Measurements from ENCODE around the gene ETS1.

ETS1 gene

DNA sequence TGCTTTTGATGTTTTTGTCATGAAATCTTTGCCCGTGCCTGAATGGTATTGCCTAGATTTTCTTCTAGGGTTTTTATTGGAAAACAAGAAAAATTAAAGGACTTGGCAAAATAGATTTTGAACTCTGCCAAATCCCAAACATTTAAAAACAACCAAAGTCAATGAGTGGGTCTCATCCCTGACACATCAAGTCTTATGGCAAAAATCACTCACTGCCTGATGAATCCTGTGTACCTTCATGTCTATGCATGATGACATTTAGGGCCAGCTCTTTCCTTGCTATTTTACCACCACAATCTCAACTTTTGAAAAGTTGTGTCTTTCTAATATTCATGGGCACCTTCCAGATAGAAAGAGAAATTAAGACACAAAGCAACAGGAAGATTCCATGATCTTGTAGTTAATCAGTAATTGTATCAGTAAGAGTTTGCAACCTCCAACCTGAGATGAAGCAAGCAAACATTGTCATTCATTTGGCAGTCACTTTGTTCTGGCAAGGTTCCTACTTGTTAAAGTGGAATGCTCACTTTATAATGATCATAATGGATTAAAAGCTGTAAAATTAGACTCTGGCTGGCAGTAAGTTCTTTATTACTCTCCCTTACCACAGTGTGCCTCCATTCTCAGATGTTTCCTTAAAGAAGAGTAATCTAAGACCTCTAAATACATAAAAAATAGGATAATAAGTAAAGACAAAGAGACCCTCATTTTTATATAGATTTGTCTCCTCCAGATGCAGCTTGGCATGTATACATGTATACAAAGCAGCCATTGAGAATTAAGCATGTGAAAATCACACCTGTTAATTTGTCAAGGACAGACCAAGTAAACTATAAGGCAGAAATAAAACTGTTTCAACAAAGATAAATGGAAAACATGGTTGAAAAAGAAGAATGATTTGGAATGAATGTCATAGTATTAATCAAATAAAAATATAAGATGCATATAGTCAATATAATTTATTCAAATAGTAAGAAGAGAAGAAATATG lies 51.6 kb downstream of the ETS1 start:
- DNase-seq, result no peak

DNA sequence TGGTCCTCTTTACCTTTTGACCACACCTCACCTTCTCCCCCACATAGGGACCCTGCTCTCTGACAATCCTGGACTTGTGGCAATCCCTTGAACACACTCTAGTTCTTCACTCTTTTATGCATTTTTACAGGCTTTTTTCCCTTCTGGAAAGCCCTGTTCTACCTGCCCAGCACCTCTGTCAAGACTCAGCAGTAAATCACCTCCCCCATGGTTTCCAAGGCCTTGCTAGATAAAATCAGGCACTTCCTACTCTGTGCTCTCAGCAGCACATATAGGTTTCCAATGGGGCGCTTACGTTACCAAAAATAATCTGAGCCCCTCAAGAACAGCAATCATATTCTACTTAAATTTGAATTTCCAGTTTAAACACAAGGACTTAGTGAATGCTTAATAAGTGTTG lies 53.9 kb downstream of the ETS1 start:
- DNase-seq, result no peak

DNA sequence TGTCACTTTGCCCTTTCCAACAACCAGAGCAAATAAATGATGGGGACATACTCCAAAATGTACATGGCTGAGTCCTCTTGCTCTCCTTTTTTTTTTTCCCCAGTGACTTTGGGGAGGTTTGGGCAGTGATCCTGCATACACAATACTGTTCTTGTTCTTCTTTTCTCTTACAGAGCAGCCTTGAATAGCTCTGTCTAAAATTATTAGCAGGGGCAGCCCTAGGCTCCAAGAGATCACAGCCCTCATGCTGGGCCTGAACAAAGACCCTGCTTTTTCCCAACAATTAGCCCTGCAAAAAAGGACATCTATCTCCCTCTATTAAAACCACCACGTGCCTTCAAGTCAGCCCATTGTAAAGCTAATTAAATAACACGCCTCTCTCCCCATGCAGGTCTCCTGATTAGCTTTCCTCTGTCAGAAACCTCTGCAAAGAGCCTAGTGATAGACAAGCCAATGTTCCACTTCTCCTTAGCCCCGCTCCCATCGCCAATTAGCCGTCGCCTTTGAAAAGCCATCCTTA lies 54.7 kb downstream of the ETS1 start:
- no peak for DNase-seq

DNA sequence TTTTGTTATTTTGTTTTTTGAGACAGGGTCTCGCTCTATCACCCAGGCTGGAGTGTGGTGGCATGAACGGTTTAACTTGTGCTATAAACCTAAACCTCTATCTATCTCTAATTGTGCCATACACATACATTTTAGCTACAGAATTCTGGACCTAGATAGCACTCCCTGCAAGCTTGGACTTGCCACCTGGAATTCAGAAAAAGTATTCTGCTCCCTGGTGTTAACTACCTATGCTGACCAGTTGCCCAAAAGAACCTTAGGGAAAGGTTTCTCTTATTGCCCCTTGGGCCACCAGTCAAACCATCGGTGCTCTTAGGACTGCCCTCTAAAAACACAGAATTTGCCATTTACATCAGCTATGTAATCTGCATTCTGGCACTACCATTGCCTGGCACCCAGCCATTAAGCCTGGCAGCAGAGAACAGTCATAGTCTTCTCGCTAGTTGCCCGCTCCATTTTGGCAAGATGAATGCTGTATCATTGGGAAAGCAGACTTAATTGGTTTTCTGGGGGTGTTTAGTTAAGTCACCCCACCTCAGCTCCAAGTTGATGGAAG lies 55.3 kb downstream of the ETS1 start:
- no peak for DNase-seq

DNA sequence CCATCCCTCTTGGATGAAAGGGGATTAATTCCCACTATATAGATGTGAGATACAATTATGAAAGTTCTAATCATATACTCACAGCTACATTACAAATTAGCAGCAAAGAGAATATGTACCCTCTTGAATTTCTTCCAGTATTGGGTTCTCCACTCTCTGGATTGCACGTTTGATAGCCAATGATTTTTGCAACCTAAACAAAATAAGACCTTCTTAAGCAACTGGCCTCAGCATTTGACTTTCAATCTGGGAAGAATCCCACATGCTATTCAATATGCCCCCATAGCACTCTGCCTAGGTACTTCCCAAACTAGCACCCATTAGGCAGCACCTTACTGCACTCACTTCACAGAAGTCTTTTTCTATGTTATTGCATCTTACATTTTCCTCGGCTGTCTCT lies 55.8 kb downstream of the ETS1 start:
- DNase-seq, result no peak

DNA sequence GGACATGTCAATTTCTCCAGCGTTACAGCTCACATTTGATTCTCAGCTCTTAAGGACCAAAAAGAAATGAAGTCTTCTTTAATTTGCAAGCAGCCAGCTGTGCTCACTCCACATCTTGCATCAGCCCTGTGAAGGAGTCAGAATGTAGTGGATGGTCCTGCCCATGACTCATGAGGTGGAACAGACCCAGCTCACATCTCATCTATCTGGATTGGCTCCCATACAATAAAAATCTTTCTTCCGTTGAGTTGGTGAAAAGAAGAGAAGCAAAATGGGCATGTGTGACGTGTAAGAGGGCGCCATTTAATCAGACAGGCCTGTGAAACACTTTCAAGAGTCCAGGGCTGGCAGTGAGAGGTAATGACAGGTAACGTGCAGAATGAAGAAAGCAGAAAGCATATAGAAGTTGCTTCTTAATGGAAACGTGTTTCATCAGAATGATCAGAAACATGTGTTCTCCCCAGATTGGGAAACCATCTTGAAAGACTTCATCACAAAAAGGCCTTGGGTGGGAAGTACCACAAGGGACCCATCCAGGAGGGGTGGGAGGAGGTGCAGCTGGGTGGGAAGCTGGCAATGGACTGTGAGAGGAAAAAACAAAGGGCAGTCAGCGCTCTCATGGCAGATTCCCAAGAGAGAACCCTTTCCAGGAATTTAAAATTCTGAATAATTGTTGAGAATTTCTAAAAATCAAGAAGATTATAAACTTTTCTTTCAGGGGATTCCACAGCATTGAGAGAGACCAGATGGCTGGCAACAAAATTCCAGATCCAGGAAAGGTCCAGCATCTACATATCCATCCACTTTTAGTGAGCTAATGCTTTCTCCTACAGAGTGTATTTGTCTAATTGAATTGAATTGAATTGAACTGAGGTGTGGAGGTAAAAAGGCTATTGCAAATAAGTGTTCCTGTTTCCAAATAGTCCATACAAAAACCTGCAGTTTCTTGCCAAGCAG lies 57.0 kb downstream of the ETS1 start:
- no peak for DNase-seq

DNA sequence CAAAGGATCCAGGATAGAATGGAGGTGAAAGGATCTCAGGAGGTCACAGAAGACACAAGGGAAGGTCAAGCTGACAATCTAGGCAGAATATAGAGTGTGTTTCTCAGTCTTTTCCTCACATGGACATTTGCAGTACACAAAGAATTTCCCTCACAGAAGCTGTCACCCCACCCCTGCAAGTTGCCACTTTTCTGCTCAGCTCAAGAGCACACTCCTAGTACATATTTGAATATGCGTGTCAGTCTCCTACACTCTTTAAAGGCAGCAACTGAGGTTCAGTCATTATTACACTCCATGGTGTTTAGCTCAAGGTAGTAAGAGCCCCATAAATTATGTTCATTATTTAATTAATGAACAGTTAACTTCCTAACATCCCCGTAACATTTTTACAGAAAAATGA lies 59.1 kb downstream of the ETS1 start:
- DNase-seq, result no peak

DNA sequence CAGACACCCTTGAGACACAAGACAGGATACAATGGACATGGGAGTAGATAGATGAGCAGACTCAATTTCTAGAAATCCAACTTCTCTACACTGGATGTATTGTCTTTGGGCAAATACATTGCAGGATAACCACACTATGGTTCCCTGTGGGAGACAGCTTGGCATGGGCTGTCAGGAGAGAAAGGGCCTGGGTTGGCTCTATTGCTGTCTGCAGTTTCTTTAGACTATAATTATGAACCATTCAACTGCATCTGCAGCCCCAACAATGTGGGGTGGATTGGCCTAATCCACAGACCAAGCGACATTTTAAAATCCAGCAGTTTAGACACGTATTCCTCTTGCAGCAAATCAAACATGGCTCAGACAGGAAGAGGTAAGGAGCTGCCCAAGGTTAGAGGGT lies 60.3 kb downstream of the ETS1 start:
- DNase-seq, result no peak

DNA sequence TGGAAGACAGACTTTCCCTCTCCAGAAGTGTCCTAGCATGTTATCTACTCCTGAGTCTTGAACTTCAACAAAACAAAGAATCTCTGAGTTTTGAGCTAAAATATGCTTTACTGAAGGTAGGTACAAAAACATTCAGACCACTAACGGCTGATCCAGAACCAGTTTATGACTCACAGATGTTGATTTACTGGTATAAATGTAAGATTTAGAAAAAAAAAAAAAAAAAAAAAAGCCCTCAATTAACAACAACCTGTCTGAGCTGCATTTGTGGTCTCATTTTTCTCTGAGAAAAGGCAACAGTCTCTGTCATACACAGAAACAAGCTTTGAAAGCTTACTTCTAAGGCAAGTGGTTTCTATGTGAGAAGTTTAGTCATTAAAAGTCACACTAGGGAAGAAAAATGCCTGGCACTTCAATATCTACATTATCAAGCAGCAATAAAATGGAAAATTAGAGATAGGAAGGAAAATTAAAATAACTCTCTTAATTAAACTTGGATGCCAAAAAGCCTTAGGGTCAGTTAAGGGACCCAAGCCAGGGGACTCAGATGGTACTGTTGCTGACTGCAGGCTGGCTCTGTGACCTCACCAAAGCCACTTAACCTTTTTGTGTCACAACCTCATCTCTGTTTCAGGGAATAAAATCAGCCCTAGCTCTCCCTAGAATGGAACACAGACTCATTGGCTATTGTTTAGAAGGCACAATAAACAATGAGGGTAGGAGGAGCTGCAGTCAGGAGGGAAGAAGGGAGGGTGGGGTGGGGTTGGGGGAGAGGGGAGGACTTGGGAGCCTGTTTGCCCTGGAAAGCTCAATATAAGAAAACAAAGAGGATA lies 61.7 kb downstream of the ETS1 start:
- peak; percentile 50 to 86 for DNase-seq

DNA sequence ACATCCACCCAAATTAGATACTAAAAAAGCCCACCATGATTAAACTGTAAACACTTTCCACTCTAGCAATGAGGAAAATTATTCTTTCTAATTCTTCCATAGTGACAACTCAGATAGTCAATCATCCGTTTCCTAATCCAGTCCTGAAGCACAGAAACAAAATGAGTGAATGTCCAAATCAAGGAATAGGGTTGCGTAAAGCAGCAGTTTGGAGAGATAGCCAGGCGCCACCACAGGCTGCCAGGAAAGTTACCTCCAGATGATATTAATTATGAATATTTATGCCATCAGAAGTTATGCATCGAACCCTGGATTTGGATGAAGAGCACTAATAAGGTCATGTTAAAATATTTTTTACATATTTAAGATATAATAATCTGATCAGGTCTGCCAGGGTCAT lies 63.2 kb downstream of the ETS1 start:
- DNase-seq, result no peak

DNA sequence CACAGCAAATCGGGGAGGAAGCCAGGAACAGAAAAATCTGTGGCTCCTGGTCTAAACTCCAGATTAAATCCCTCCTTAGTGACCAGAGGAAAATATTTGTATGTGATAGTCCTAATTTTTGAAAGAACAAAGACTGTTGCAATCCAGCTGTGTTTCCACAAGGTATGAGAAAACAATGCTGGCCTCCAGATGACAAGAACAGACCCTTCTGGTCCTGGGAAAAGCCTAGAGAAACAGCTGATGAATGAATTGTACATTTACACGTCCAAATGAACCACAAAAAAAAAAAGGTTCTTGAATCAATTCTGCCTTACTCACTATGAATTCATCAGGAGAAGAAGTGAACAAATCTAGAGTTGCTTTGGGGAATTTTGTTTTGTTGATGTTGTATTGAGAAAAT lies 63.7 kb downstream of the ETS1 start:
- DNase-seq, result no peak

DNA sequence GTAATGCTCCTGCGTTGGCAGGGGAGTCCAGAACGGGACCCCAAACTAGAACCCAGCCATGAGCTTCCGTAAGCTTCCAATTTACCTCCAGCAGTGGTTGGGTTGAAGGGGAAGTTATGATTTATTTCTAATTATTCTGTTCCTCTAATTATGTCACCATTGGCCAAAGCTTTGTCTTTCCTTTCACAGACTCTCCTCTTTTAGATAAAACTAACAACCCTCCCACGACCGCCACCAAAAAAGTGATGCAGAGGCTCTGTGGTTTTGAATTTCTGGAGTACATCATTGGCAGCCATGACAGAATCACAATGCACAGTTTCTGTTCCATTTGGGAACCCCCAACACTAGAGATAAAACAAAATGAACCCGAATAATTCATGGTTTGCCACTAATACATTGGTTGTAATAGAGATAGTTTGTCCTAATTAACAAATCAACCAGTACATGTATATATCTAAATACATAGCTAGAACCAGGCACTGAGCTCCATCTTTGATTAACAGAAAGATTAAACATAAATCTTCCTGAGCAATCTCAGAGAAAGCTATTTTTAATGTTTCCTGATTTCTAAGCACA lies 64.3 kb downstream of the ETS1 start:
- DNase-seq, result peak; percentile 54 to 78

DNA sequence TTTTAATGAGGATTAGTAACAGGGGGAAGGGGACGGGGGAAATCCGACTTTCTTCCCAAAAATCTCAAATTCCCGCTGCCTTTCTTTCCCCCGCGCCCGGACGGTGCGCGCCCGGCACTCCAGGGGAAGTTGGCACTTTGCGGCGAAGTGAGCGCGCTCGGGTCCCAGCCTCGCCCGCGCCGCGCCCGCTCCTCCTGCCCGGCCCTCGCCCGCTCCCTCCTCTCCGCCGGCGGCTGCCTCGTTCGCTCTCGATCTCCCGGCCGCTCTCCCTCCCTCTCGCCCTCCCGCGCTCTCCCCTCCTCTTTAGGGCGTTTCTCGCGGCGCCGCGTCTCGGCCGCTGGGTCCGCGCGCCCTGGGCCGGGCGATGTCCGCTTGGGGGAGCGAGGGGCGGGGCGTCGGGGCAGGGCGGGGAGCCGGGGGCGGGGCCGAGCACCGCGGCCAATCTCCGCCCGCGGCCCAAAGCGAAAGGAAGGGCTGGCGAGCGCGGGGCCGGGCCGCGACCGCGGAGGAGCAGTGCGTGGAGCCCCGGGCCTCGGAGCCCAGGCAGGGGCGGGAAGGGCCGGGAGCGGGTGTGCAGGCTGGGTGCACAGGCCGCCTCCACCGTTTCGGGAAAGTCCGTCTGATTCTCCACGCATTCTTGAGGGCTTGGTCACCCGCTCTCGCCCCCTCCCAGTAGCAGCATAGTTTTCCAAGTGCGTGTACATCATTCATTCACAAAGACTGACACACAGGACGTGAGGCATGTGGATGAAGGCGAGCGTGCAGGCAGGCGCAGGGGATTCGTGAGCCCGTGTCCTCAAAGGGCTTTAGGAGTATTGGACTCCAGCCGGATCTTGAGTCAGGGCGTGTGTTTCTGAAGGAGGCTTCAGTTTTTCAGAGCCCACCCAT lies 65.1 kb downstream of the ETS1 start:
- peak; percentile 89 to 93 for DNase-seq

DNA sequence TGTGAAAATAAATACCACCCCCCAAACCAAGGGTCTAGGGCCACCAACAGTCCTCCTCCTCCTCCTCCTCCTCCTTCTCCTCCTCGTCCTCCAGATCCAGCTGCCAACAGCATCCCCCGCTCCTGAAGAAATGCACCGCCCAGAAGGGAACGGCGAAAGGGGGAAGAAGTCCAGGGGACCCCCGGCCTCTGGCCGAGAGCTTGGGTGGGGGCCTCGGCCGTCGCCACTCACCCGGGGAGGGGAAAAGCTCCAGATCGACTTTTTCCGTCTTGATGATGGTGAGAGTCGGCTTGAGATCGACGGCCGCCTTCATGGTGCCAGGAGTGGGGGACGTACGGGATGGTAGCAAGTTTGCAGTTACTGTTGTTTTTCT lies 65.7 kb downstream of the ETS1 start:
- DNase-seq, result peak in 1 of 2 donors; percentile 48

DNA sequence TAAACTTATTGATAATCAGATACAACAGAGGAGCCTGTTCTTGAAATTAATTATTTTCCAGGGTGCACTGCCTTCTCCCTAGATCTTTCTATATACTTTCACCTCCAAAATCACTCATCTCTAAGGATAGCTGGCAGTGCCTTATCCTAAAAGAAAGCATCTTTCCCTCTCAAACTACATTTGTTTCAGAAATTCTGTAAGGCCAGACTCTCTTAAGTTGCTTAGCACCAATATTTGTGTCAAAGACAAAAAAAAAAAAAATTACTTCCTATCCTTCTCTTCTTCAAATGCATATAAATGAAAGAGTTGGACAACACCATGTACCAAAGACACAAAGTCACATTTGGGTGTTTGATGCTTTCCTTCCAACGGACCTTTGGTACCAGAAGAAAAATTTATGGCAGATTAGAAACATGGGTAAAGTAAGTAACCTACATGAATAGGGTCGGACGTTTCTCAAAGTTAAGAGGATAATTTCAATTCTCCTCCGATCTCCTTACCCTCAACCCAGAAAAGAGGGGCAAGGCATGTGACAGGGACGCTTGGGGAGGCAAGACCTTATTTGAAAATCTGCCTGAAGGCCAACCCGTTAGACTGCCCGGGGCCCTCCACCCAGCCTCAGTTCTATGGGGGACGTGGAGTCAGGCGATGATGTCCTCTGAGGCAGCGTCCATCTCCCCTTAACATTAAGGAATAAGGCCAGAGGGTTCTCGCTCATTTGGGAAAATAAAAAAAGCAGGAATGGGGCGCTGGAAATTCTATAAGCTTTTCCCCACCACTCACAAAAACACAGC lies 66.3 kb downstream of the ETS1 start:
- peak in 1 of 2 donors; percentile 41 for DNase-seq

DNA sequence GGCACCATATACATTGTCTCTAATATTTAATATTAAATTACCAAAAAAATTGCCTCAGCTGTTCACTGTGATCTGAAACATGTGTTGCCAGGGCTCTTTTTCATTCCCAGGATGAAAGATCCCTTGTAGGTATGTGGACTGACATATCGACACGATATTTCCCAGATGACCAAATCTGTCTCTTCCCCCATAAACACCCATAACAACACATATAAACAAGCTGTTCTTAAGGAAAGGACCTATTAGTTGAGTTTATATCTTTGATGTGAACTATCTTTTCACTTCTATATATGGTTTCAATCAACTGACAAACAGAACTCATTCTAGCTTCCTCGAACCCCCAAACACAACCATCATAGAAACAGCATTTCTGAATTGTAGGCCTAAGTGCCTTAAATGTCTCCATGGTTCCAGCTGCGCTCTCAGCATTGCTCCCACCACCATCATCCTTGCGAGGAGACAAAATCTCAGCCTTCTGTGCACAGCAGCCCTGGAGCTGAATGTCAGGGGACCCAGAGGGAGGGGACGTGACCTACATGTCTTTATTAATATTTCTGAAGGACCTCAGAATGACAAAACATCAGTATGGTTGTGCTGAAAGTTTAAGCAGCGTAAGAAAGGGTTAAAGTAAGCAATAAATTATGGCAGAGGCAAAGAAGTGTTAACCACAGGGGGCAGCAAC lies 67.0 kb downstream of the ETS1 start:
- peak in 1 of 2 donors; percentile 65 for DNase-seq

DNA sequence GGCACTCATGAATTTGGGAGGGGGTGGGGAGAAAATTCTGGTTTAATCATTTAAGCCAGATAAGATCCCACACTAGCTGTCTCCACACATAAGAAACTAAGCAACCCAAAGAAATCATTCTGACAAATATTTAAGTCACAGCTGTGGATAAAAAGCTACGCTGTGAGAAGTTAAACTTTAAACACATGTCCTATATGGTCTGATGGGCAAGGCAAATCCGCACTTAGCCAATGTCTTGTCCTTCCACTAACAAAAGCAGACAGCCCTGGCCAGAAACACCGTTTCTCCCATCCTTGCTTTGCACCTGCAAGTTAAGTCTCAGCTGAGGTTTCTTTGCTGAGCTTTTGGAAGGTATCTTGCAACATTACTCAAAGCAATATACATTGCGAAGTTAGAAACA lies 68.0 kb downstream of the ETS1 start:
- DNase-seq, result peak in 1 of 2 donors; percentile 24

DNA sequence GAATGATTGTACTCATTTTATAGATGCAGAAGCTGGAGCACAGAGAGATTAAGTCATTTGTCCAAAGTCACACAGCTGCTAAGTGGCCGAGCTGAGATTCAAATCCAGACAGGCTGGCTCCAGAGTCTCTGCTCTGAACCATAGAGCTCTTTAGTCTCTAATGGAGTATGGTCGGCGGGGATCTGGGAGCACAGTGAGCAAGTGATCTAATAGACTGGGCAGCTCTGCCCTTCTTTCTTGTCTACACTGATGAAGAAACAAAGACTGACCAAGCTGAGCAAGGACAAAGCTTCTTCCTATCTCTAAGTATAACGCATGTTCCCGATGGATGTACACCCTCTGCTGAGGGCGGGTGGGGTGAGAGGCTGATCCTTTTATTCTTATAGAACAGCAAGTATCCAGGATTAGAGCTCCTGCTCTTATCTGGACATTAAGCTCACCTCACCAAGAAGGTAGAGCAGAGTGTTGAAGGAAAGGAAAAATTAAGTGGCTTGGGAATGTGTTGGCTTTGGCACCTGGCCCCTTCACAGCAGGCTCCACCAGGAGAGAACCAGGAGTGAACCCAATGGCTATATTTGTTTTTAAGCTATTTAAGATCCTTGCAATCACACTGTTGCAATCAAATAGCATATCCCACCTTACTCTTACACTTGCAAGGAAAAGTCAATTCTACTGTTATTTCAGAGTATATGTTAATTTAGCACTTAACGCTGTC lies 68.7 kb downstream of the ETS1 start:
- peak in 1 of 2 donors; percentile 17 for DNase-seq

All from CD4-positive, alpha-beta T cell treated with Interferon alpha-2 for 1 hour (primary cell).